Measurements from ENCODE around the gene INPP4B.

Gene INPP4B

DNA sequence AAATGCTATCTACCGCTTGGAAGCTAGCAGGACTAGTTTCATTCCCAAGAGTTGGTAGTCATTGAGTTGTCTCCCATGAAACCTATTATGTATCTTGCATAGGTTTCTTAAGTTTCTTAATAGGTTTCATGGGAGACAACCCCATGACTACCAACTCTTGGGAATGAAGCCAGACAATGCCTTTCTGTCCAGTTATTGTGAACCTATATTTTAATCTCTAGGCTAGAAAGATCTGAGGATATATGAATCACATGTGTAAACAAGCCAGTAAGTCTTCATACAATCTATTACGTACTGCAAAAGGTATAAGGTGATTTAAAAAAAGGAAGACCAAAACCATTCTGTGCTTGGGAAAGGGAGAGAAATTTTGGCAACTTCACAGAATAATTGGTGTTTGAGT, 162.6 kb downstream of the INPP4B start:
- TF ChIP-seq, protein P1, sequence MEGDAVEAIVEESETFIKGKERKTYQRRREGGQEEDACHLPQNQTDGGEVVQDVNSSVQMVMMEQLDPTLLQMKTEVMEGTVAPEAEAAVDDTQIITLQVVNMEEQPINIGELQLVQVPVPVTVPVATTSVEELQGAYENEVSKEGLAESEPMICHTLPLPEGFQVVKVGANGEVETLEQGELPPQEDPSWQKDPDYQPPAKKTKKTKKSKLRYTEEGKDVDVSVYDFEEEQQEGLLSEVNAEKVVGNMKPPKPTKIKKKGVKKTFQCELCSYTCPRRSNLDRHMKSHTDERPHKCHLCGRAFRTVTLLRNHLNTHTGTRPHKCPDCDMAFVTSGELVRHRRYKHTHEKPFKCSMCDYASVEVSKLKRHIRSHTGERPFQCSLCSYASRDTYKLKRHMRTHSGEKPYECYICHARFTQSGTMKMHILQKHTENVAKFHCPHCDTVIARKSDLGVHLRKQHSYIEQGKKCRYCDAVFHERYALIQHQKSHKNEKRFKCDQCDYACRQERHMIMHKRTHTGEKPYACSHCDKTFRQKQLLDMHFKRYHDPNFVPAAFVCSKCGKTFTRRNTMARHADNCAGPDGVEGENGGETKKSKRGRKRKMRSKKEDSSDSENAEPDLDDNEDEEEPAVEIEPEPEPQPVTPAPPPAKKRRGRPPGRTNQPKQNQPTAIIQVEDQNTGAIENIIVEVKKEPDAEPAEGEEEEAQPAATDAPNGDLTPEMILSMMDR (IDR thresholded peaks at IDR 0.05; ENCODE audit: insufficient read depth, low read length, poor library complexity, severe bottlenecking) = no peak
- H3K27me3 ChIP-seq (replicated peaks; ENCODE audit: control insufficient read depth, insufficient read depth, low read length) = no peaks in the 10 kb centered on the region
- no peaks in the 10 kb centered on the region for H3K36me3 ChIP-seq (ENCODE audit: control insufficient read depth, insufficient read depth, low read length)
- no peak overlapping the region for H3K4me3 ChIP-seq (replicated peaks; ENCODE audit: low read depth, low read length)
- DNase-seq (ENCODE audit: extremely low read depth, insufficient read length) = no peak

DNA sequence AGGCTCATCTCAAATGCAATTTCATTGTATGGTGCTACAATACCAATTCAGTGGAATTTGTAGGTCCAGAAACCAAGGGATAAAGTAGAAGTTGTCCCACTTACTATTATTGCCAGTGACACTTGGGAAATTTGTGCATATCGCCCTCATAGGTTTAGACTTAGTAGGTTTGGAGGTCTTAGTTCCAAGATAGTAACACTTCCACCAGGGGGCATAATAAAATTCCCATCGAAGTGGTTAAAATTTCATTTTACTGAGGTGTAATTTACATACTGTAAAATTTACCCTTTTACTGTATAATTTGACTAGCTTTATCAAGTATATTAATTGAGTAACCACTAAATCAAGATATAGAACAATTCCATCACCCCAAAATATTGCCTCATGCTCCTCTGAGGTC, 174.6 kb downstream of the INPP4B start:
- Histone ChIP-seq H3K36me3 (ENCODE audit: control insufficient read depth, insufficient read depth, low read length) (no peaks in the 10 kb centered on the region), H3K4me3 (replicated peaks; ENCODE audit: low read depth, low read length) (no peak overlapping the region), H3K27me3 (replicated peaks; ENCODE audit: control insufficient read depth, insufficient read depth, low read length) (no peaks in the 10 kb centered on the region)
- TF ChIP-seq, protein P1 (IDR thresholded peaks at IDR 0.05; ENCODE audit: insufficient read depth, low read length, poor library complexity, severe bottlenecking) = no peak
- no peak for DNase-seq (ENCODE audit: extremely low read depth, insufficient read length)

DNA sequence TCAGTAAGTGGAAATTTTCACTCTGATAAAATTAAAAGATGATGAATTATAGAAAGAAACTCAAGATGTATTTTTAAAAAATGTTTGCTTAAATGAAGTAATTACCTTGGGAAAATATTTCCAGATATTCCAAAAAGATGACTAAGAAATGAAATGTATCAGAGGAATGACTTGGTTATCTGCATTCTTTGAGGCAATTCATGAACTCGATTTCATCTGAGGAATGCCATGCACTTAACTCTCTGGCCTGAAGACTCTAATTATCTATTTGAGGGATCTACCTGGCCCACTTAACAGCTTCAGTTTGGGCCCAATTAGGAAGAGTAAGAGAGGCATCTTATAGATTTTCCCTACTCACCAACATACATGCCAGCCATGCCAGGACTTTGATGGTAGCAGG, 182.3 kb downstream of the INPP4B start:
- DNase-seq (ENCODE audit: extremely low read depth, insufficient read length) = no peak
- Histone ChIP-seq H3K36me3 (ENCODE audit: control insufficient read depth, insufficient read depth, low read length) (no peaks in the 10 kb centered on the region), H3K4me3 (replicated peaks; ENCODE audit: low read depth, low read length) (no peak overlapping the region), H3K27me3 (replicated peaks; ENCODE audit: control insufficient read depth, insufficient read depth, low read length) (no peaks in the 10 kb centered on the region)
- TF ChIP-seq, protein P1 (IDR thresholded peaks at IDR 0.05; ENCODE audit: insufficient read depth, low read length, poor library complexity, severe bottlenecking) = no peak

DNA sequence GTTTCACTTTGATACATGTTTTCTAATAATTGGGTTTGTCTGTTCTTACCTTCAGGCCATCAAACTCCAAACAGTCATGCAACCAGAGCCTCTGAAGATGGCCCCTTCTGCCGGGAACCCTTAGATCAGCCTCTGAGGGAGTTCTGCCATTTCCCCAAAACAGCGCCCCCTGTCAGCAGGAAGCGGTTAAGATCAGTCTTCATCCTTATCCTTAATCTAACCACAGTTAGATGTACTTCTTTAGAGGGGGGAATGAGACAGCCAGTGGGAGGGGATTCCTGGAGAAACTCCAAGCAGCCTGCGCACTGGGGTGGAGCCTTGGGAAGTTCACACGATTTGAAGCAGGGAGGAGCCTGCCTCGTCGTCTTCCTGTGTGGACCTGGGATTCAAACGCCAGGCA, 185.4 kb downstream of the INPP4B start:
- TF ChIP-seq, protein P1 (IDR thresholded peaks at IDR 0.05; ENCODE audit: insufficient read depth, low read length, poor library complexity, severe bottlenecking) = peak; percentile 4
- DNase-seq (ENCODE audit: extremely low read depth, insufficient read length) = no peak
- no peaks in the 10 kb centered on the region for H3K36me3 ChIP-seq (ENCODE audit: control insufficient read depth, insufficient read depth, low read length)
- no peak overlapping the region for H3K4me3 ChIP-seq (replicated peaks; ENCODE audit: low read depth, low read length)
- H3K27me3 ChIP-seq (replicated peaks; ENCODE audit: control insufficient read depth, insufficient read depth, low read length) = no peaks in the 10 kb centered on the region

DNA sequence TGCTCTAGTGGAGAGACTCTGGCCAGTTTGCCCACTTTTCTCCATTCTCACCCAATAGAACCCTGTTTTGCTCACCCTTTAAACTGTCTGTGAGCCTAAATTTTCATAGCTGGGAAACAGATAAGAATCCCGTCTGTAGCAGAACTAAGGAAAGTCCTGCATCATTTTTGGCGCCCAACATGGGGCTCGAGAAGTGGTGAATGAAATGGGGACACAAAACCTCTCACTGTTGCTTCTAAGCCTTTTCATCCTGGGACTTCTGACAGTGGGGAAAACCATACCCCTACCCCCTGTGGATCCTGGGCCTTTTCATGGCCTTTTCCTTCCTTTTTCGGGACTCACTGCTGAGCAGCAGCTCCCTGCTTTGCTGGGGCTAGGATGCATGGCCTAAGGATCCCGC, 189.9 kb downstream of the INPP4B start:
- DNase-seq (ENCODE audit: extremely low read depth, insufficient read length) = no peak
- no peaks in the 10 kb centered on the region for H3K36me3 ChIP-seq (ENCODE audit: control insufficient read depth, insufficient read depth, low read length)
- H3K27me3 ChIP-seq (replicated peaks; ENCODE audit: control insufficient read depth, insufficient read depth, low read length) = no peaks in the 10 kb centered on the region
- TF ChIP-seq, protein P1 (IDR thresholded peaks at IDR 0.05; ENCODE audit: insufficient read depth, low read length, poor library complexity, severe bottlenecking) = no peak
- H3K4me3 ChIP-seq (replicated peaks; ENCODE audit: low read depth, low read length) = no peak overlapping the region

DNA sequence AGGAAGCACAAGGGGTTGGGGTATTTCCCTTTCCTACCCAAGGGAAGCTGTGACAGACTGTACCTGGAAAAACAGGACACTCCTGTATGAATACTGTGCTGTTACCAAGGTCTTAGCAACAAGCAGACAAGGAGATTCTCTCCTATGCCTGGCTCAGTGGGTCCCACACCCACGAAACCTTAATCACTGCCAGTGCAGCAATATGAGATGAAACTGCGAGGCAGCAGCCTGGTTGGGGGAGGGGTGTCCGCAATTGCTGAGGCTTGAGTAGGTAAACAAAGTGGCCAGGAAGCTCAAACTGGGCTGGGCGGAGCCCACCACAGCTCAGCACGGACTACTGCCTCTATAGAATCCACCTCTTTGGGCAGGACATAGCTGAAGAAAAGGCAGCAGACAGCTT, 197.7 kb downstream of the INPP4B start:
- no peak for DNase-seq (ENCODE audit: extremely low read depth, insufficient read length)
- no peak overlapping the region for H3K4me3 ChIP-seq (replicated peaks; ENCODE audit: low read depth, low read length)
- TF ChIP-seq, protein P1 (IDR thresholded peaks at IDR 0.05; ENCODE audit: insufficient read depth, low read length, poor library complexity, severe bottlenecking) = no peak
- no peaks in the 10 kb centered on the region for H3K36me3 ChIP-seq (ENCODE audit: control insufficient read depth, insufficient read depth, low read length)
- no peaks in the 10 kb centered on the region for H3K27me3 ChIP-seq (replicated peaks; ENCODE audit: control insufficient read depth, insufficient read depth, low read length)
